ENCODE data around the gene DHCR24.

The DHCR24 gene

DNA sequence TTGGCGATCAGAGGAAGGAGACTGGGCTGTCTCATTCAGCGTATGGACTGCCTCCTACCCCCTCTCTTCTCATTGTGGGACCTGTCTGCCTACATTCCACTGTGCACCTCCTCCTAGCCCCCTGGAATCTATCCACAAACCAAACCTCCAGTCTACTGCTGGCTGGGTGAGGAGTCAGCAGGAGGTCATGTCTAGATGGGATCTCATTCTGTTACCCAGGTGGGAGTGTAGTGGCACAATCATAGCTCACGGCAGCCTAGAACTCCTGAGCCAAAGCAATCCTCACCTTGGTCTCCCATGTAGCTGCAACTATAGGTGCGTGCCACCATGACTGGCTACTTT is 67.8 kb downstream of the DHCR24 start:
- TF ChIP-seq TAF1 (IDR thresholded peaks at IDR 0.05; ENCODE audit: borderline replicate concordance, insufficient read depth, low read length) (no peak), SIN3A (IDR thresholded peaks at IDR 0.05; ENCODE audit: borderline replicate concordance, insufficient read depth, low read length) (no peak), POLR2AphosphoS5 (IDR thresholded peaks at IDR 0.05; ENCODE audit: low read depth, low read length) (no peak), REST (IDR thresholded peaks at IDR 0.05; ENCODE audit: insufficient read depth in 1 of 2, low read depth in 2 of 2, low read length in 2 of 2) (no peak), FOXP2 (optimal IDR thresholded peaks at IDR 0.05; ENCODE audit: borderline replicate concordance, extremely low read depth, extremely low read length, insufficient read depth) (no peak)

DNA sequence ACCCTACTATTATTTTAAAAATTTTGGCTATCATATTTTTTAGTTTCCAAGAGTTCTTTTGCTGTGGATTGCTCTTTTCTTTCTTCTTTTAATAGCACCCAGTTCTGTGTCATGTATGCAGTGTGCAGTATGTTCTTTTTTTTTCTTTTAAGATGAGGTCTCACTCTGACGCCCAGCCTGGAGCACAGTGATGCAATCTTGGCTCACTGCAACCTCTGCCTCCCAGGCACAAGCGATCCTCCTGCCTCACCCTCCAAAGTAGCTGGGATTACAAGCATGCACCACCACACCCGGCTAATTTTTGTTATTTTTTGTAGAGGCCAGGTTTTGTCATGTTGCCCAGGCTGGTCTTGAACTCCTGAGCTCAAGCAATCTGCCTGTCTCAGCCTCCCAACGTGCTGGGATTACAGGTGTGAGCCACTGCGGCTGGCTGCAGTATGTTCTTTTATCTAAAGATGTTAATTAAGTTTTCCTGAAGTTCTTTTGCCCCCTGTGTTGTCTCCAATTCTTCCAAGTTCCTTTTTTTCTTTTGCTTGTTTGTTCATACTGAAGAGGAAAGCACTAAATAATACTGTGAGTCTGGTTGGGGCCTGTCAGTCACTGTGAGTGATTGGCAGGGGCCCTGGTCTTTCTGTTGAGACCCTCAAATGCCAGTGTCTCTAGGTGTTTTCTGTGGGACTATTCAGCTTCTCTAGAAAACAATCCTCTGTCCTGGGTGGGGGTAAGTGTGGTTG is 68.4 kb downstream of the DHCR24 start:
- TF ChIP-seq POLR2AphosphoS5 (IDR thresholded peaks at IDR 0.05; ENCODE audit: low read depth, low read length) (no peak), REST (IDR thresholded peaks at IDR 0.05; ENCODE audit: insufficient read depth in 1 of 2, low read depth in 2 of 2, low read length in 2 of 2) (no peak), TAF1 (IDR thresholded peaks at IDR 0.05; ENCODE audit: borderline replicate concordance, insufficient read depth, low read length) (no peak), FOXP2 (optimal IDR thresholded peaks at IDR 0.05; ENCODE audit: borderline replicate concordance, extremely low read depth, extremely low read length, insufficient read depth) (no peak), SIN3A (IDR thresholded peaks at IDR 0.05; ENCODE audit: borderline replicate concordance, insufficient read depth, low read length) (no peak)

DNA sequence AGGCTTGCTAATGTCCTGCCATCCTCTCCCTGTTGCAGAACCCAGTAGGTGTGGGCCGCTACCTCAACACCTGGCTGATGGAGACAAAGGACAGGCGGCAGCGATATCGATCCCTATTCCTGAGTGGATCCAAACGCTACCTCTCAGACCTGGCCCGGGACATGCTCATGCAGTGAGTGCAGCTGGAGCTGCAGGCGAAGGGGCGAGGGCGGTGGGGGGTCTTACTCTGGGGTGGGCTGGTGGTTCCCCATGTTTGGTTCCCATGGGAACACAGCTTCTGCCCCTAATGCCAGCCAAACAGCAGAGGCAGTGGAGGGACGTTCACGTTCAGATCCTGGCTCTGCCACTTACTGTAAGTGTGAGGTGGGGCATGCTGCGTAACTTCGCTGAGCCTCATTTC is 70.0 kb downstream of the DHCR24 start:
- TF ChIP-seq POLR2AphosphoS5 (IDR thresholded peaks at IDR 0.05; ENCODE audit: low read depth, low read length) (no peak), TAF1 (IDR thresholded peaks at IDR 0.05; ENCODE audit: borderline replicate concordance, insufficient read depth, low read length) (no peak), SIN3A (IDR thresholded peaks at IDR 0.05; ENCODE audit: borderline replicate concordance, insufficient read depth, low read length) (no peak), FOXP2 (optimal IDR thresholded peaks at IDR 0.05; ENCODE audit: borderline replicate concordance, extremely low read depth, extremely low read length, insufficient read depth) (no peak), REST (IDR thresholded peaks at IDR 0.05; ENCODE audit: insufficient read depth in 1 of 2, low read depth in 2 of 2, low read length in 2 of 2) (no peak)

DNA sequence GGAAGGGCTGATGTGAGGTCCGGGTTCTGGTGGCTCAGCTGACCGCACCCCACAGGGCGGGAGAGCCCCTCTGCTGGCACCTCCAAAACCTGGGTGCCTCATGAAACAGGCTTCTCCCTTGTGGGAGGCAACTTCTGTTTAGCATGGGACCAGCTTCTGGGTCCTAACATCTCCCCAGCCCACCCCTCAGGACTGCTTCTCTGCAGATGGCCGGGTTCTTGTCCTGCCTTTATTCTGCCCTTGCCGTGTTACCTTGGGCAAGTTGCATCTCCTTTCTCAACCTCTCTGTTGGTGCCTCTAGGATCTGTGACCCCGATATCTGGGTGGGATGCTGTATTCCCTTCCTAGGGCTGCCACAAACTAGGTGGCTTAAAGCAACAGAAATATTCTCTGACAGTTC is 70.9 kb downstream of the DHCR24 start:
- TF ChIP-seq TAF1 (IDR thresholded peaks at IDR 0.05; ENCODE audit: borderline replicate concordance, insufficient read depth, low read length) (no peak), REST (IDR thresholded peaks at IDR 0.05; ENCODE audit: insufficient read depth in 1 of 2, low read depth in 2 of 2, low read length in 2 of 2) (no peak), SIN3A (IDR thresholded peaks at IDR 0.05; ENCODE audit: borderline replicate concordance, insufficient read depth, low read length) (no peak), POLR2AphosphoS5 (IDR thresholded peaks at IDR 0.05; ENCODE audit: low read depth, low read length) (no peak)

Data from PFSK-1 (cell line).